HepG2 (cell line): ENCODE results near the gene PMM2. TPM values are rescaled to one million over a fixed set of nuclear protein-coding genes. Genes with fewer than 3 reads are reported as not detected.

ENCODE experiments used
- AHR ChIP-seq: IDR thresholded peaks from 2 replicates; pipeline ENCODE4 v1.6.1; 2018; ENCODE audit warnings: missing genetic modification reagents, missing compliant biosample characterization
- ERF ChIP-seq: IDR thresholded peaks from 2 replicates; pipeline ENCODE4 v1.6.1; 2018; ENCODE audit warnings: missing biosample characterization, missing genetic modification reagents
- KLF12 ChIP-seq: sonication (generic); formaldehyde crosslinking; IDR thresholded peaks from 2 replicates; pipeline ENCODE4 v1.4.0; 2020; ENCODE audit warnings: missing genetic modification reagents, borderline replicate concordance
- NBN ChIP-seq: fragments of 450-650 bp; conservative IDR thresholded peaks from 2 replicates; pipeline ENCODE4 v1.6.1; 2017
- NCOR1 ChIP-seq: fragments of 200-600 bp; sonication (generic); IDR thresholded peaks from 2 replicates; pipeline ENCODE4 v1.7.0; 2017; ENCODE audit warnings: antibody characterized with exemption, low read length, borderline replicate concordance
- NFE2L1 ChIP-seq: sonication (generic); formaldehyde crosslinking; IDR thresholded peaks from 2 replicates; pipeline ENCODE4 v1.4.0; 2020; ENCODE audit warnings: missing genetic modification reagents, mild to moderate bottlenecking, borderline replicate concordance
- NFYC ChIP-seq: IDR thresholded peaks from 2 replicates; pipeline ENCODE4 v1.6.1; 2016; ENCODE audit warnings: missing genetic modification reagents, missing compliant biosample characterization
- POLR2G ChIP-seq: fragments of 200-400 bp; formaldehyde crosslinking; IDR thresholded peaks from 2 replicates; pipeline ENCODE4 v1.6.1; 2018; ENCODE audit warnings: mild to moderate bottlenecking, low read depth, low read length, moderate library complexity
- PRPF4 ChIP-seq: fragments of 200-400 bp; formaldehyde crosslinking; IDR thresholded peaks from 2 replicates; pipeline ENCODE4 v1.6.1; 2016; ENCODE audit warnings: low read length, low read depth; ENCODE audit not compliant: poor library complexity, severe bottlenecking
- RBFOX2 ChIP-seq: fragments of 200-400 bp; formaldehyde crosslinking; IDR thresholded peaks from 2 replicates; pipeline ENCODE4 v1.6.1; 2017; ENCODE audit warnings: low read depth, mild to moderate bottlenecking, low read length
- SIX4 ChIP-seq: sonication (generic); formaldehyde crosslinking; IDR thresholded peaks from 2 replicates; pipeline ENCODE4 v1.4.0; 2020; ENCODE audit warnings: missing genetic modification reagents
- ZC3H4 ChIP-seq: sonication (generic); formaldehyde crosslinking; IDR thresholded peaks from 2 replicates; pipeline ENCODE4 v1.4.0; 2020; ENCODE audit warnings: missing genetic modification reagents, borderline replicate concordance
- ZNF264 ChIP-seq: sonication (generic); formaldehyde crosslinking; IDR thresholded peaks from 2 replicates; pipeline ENCODE4 v1.4.0; 2020; ENCODE audit warnings: missing genetic modification reagents
- ZNF296 ChIP-seq: sonication (generic); formaldehyde crosslinking; conservative IDR thresholded peaks from 2 replicates; pipeline ENCODE4 v1.5.0; 2020; ENCODE audit warnings: mild to moderate bottlenecking, missing genetic modification reagents
- ZNF431 ChIP-seq: sonication (generic); formaldehyde crosslinking; IDR thresholded peaks from 2 replicates; pipeline ENCODE4 v1.9.0; 2022; ENCODE audit warnings: missing genetic modification reagents, low read depth, mild to moderate bottlenecking, borderline replicate concordance
- ZNF44 ChIP-seq: sonication (generic); formaldehyde crosslinking; IDR thresholded peaks from 2 replicates; pipeline ENCODE4 v1.5.1; 2020; ENCODE audit warnings: mild to moderate bottlenecking, missing genetic modification reagents
- ZNF841 ChIP-seq: sonication (generic); formaldehyde crosslinking; IDR thresholded peaks from 2 replicates; pipeline ENCODE4 v1.8.1; 2023; ENCODE audit warnings: missing genetic modification reagents, borderline replicate concordance
- ZNF883 ChIP-seq: sonication (generic); formaldehyde crosslinking; IDR thresholded peaks from 2 replicates; pipeline ENCODE4 v1.5.1; 2020; ENCODE audit warnings: mild to moderate bottlenecking, missing genetic modification reagents; ENCODE audit errors: not compliant biosample characterization
- polyA plus RNA-seq, 8 experiments: library from polyadenylated mRNA; depleted of rRNA in 3 of 8; stranded (reverse) in 7 of 8; unstranded in 1 of 8; fragments of >200 nt; fragmentation: Illumina TruSeq in 4 of 8; extraction: Trizol in 4 of 8; gene quantifications; 2 replicates each; pipeline versions ENCODE4 v1.2.1 to v1.2.3, GENCODE V29; 2011 to 2016; ENCODE audit warnings: low read depth in 4 of 8, missing spikeins in 1 of 8, mixed read lengths in 1 of 8; ENCODE audit not compliant: insufficient read depth in 1 of 8
- total RNA-seq, 5 experiments: library from RNA; depleted of rRNA; stranded (reverse); fragments of >200 nt; fragmentation: Illumina TruSeq; extraction: Trizol; gene quantifications; 2 replicates each; pipeline ENCODE4 v1.2.3, GENCODE V29; 2016; ENCODE audit warnings: low read depth in 1 of 5
- TF ChIP-seq, protein P1 (sequence below): IDR thresholded peaks from 2 replicates; pipeline ENCODE4 v1.6.1; 2016; ENCODE audit warnings: missing compliant biosample characterization, missing genetic modification reagents, borderline replicate concordance
- TF ChIP-seq, protein P2 (sequence below): IDR thresholded peaks from 2 replicates; pipeline ENCODE4 v1.6.1; 2012; ENCODE audit warnings: inconsistent platforms
- TF ChIP-seq, protein P3 (sequence below): sonication (generic); formaldehyde crosslinking; IDR thresholded peaks from 2 replicates; pipeline ENCODE4 v1.9.0; 2021; ENCODE audit warnings: missing genetic modification reagents, mild to moderate bottlenecking, borderline replicate concordance
- TF ChIP-seq, protein P4 (sequence below): sonication (generic); formaldehyde crosslinking; conservative IDR thresholded peaks from 2 replicates; pipeline ENCODE4 v1.8.1; 2023; ENCODE audit warnings: missing genetic modification reagents
- TF ChIP-seq, protein P5 (sequence below): IDR thresholded peaks from 2 replicates; pipeline ENCODE4 v1.6.1; 2016; ENCODE audit warnings: mild to moderate bottlenecking, missing biosample characterization, missing genetic modification reagents
- TF ChIP-seq, protein P6 (sequence below): sonication (generic); formaldehyde crosslinking; IDR thresholded peaks from 2 replicates; pipeline ENCODE4 v1.4.0; 2020; ENCODE audit warnings: missing genetic modification reagents, borderline replicate concordance

Gene PMM2
- total and polyA plus RNA-seq, 2 of the 13 experiments (the other 11 are each of a cell fraction or from before 2014, with no cell fraction given): 52.2 to 93.7 TPM

DNA sequence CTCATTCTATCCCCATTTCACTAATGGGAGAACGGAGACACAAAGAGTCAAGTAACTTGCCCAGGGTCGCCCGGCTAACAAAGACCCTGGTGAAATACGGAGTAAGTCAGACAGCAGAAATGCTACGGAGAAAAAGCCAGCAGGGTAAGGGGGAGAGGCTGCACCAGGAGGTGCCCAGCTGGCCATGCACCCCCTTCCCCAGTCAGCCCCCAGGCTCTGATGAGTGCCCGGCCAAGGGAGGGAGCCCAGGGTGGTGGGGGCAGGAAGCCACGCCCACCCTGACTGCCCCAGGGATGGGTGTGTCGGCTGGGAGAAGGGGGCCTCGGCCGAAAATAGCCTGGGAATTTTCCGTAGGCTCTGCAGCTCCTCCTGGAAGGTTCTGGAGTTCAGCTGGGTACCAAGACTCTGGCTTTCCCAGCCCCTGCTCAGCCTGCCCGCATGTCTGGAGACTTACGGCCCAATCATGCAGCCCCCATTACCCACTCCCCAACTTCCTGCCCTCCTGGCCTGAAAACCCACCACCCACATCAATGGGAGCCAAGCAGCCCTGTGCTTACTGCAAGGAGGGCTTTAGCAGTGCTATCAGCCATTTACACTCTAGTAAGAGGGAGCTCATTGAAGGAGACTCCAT lies 67.0 kb downstream of the PMM2 start (continued):
- TF ChIP-seq, protein P1, sequence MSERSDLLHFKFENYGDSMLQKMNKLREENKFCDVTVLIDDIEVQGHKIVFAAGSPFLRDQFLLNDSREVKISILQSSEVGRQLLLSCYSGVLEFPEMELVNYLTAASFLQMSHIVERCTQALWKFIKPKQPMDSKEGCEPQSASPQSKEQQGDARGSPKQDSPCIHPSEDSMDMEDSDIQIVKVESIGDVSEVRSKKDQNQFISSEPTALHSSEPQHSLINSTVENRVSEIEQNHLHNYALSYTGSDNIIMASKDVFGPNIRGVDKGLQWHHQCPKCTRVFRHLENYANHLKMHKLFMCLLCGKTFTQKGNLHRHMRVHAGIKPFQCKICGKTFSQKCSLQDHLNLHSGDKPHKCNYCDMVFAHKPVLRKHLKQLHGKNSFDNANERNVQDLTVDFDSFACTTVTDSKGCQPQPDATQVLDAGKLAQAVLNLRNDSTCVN (CRISPR knock-in tag): peak; percentile 11; the same call in 1 of the 2 replicates
- TF ChIP-seq, protein P2, sequence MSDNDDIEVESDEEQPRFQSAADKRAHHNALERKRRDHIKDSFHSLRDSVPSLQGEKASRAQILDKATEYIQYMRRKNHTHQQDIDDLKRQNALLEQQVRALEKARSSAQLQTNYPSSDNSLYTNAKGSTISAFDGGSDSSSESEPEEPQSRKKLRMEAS: no peak
- TF ChIP-seq, protein P3, sequence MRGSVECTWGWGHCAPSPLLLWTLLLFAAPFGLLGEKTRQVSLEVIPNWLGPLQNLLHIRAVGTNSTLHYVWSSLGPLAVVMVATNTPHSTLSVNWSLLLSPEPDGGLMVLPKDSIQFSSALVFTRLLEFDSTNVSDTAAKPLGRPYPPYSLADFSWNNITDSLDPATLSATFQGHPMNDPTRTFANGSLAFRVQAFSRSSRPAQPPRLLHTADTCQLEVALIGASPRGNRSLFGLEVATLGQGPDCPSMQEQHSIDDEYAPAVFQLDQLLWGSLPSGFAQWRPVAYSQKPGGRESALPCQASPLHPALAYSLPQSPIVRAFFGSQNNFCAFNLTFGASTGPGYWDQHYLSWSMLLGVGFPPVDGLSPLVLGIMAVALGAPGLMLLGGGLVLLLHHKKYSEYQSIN (CRISPR knock-in tag): no peak
- TF ChIP-seq ZNF264 (no peak), AHR (peak; percentile 37; the same call in 1 of the 2 replicates), ZNF44 (no peak), POLR2G (no peak; the same call in 1 of the 2 replicates), NBN (no peak), PRPF4 (no peak), ZNF883 (no peak), NCOR1 (no peak), NFYC (CRISPR knock-in tag) (no peak), KLF12 (CRISPR knock-in tag) (no peak), ZC3H4 (CRISPR knock-in tag) (no peak), ERF (CRISPR knock-in tag) (no peak), SIX4 (CRISPR knock-in tag) (no peak), ZNF841 (CRISPR knock-in tag) (no peak), RBFOX2 (peak; percentile 71; the same call in 1 of the 2 replicates), NFE2L1 (no peak; the same call in 1 of the 2 replicates), ZNF431 (CRISPR knock-in tag) (no peak), ZNF296 (CRISPR knock-in tag) (no peak)
- TF ChIP-seq, protein P4, sequence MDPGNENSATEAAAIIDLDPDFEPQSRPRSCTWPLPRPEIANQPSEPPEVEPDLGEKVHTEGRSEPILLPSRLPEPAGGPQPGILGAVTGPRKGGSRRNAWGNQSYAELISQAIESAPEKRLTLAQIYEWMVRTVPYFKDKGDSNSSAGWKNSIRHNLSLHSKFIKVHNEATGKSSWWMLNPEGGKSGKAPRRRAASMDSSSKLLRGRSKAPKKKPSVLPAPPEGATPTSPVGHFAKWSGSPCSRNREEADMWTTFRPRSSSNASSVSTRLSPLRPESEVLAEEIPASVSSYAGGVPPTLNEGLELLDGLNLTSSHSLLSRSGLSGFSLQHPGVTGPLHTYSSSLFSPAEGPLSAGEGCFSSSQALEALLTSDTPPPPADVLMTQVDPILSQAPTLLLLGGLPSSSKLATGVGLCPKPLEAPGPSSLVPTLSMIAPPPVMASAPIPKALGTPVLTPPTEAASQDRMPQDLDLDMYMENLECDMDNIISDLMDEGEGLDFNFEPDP (CRISPR knock-in tag): no peak
- TF ChIP-seq, protein P5, sequence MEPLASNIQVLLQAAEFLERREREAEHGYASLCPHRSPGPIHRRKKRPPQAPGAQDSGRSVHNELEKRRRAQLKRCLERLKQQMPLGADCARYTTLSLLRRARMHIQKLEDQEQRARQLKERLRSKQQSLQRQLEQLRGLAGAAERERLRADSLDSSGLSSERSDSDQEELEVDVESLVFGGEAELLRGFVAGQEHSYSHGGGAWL (CRISPR knock-in tag): no peak
- TF ChIP-seq, protein P6, sequence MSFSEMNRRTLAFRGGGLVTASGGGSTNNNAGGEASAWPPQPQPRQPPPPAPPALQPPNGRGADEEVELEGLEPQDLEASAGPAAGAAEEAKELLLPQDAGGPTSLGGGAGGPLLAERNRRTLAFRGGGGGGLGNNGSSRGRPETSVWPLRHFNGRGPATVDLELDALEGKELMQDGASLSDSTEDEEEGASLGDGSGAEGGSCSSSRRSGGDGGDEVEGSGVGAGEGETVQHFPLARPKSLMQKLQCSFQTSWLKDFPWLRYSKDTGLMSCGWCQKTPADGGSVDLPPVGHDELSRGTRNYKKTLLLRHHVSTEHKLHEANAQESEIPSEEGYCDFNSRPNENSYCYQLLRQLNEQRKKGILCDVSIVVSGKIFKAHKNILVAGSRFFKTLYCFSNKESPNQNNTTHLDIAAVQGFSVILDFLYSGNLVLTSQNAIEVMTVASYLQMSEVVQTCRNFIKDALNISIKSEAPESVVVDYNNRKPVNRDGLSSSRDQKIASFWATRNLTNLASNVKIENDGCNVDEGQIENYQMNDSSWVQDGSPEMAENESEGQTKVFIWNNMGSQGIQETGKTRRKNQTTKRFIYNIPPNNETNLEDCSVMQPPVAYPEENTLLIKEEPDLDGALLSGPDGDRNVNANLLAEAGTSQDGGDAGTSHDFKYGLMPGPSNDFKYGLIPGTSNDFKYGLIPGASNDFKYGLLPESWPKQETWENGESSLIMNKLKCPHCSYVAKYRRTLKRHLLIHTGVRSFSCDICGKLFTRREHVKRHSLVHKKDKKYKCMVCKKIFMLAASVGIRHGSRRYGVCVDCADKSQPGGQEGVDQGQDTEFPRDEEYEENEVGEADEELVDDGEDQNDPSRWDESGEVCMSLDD: no peak
